GM21737 (cell line): ENCODE data around the gene BCAN.

Source experiments
- ATAC-seq: cut with Tn5 transposase; IDR thresholded peaks from one replicate; pipeline ENCODE4 v1.9.1; 2021; ENCODE audit warnings: mild to moderate bottlenecking, moderate library complexity; ENCODE audit not compliant: unreplicated experiment

BCAN gene

GRCh38 chr1:156643049-156643777 lies 1.3 kb downstream of the BCAN start:
- no peak for ATAC-seq

GRCh38 chr1:156643778-156644092 lies 1.8 kb downstream of the BCAN start:
- ATAC-seq: peak; percentile 50

- ATAC-seq: no peak
Observed at GRCh38 chr1:156644146-156644545, 2.2 kb downstream of the BCAN start.

DNA sequence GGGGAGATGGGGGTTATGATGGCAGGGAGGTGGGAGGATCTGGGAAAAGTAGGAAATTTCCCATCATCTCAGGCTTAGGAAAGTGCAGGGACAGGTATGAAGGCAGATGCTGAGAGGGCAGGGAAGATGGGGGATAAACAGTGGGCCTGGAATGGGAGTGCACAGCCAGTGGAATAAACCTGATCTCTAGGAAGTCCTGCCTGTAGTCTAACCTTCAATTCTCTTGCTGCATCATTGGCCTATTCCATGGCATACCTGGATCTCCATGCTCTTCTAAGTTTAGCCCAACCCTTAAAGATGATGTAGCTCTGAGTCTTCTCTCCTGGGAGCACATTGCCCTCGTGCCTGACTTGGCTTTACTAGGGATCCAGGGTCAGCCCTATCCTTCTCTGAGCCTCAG lies 2.7 kb downstream of the BCAN start:
- ATAC-seq: no peak

DNA sequence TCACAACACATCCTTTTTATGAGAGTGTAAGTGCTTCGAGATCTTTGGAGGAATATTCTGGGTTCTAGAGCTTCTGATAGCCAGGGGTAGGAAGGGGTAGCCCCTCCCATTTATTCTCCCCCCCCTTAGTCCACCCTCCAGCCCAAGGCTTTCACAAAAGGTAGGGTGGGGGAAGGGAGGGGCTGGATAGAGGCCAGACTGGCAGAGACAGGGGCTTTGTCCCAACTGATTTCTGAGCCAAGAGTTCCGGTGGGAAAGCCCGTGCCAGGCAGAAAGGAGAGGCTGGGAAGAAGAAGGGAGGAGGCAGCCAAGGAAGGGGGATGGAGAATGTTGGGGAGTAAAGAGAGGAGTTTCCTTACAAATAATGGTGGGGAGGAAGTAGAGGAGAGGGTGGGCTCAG lies 3.1 kb downstream of the BCAN start:
- ATAC-seq: no peak

DNA sequence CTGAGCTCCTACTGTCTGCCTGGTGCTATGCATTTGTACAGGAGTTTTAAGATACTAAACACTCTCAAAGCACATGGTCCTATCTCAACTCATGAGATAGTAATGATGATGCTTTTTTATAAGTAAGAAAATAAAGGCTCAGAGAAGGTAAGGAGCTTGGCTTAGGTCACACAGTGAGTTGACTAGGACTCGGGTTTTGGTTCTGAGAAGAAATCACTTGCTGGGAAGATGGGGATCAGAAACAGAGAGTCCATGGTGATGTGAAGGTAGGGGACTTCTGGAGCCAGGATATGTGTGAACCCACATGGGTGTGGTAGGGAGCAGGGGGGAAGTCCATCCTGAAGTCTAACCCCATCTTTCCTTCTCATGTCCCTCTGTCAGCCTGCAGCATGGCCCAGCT lies 3.7 kb downstream of the BCAN start:
- no peak for ATAC-seq

DNA sequence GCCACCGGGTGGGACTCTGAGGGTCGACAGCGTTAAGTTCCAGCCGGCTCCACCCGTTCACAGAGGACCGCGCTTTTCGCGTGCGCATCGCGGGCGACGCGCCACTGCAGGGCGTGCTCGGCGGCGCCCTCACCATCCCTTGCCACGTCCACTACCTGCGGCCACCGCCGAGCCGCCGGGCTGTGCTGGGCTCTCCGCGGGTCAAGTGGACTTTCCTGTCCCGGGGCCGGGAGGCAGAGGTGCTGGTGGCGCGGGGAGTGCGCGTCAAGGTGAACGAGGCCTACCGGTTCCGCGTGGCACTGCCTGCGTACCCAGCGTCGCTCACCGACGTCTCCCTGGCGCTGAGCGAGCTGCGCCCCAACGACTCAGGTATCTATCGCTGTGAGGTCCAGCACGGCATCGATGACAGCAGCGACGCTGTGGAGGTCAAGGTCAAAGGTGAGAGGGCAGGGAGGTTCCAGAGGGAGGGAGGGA lies 4.9 kb downstream of the BCAN start:
- no peak for ATAC-seq

DNA sequence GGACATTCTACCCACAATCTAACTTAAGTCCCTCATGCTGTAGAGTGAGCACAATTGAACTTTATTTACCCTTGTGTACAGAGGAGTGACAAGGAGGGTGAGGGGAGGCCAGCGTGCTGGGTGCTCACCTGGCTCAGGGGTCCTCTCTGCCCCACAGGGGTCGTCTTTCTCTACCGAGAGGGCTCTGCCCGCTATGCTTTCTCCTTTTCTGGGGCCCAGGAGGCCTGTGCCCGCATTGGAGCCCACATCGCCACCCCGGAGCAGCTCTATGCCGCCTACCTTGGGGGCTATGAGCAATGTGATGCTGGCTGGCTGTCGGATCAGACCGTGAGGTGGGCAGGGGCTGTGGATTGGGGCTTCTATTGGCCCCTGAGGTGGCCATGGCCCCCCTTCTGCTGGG lies 5.4 kb downstream of the BCAN start:
- no peak for ATAC-seq

DNA sequence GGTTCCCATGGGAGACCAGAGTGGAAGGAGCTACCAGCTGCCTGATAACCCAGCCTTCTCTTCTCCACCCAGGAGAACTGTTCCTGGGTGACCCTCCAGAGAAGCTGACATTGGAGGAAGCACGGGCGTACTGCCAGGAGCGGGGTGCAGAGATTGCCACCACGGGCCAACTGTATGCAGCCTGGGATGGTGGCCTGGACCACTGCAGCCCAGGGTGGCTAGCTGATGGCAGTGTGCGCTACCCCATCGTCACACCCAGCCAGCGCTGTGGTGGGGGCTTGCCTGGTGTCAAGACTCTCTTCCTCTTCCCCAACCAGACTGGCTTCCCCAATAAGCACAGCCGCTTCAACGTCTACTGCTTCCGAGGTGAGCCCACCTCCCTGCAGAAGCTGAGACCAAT lies 6.6 kb downstream of the BCAN start:
- no peak for ATAC-seq

DNA sequence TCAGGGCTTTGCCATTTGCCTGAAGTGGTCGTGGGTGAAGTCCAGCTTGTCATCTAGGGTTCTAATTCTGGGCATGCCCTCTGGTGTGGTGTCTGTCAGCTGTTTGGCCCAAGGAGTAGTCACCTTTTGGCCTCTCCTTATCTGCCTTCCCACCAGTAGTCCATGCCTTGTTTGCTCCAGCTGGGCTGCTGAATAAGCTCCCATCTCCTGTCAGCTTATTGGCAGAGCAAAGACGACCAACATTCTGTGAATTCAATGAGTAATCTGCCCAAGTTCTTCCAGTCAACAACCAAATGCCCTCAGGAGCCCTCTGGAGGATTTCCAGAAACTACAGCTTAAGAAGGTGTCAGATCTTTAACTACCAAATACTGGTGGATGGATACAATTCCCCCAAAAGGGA lies 7.0 kb downstream of the BCAN start:
- ATAC-seq: no peak

GRCh38 chr1:156652131-156652991 lies 10.4 kb downstream of the BCAN start:
- ATAC-seq: no peak

DNA sequence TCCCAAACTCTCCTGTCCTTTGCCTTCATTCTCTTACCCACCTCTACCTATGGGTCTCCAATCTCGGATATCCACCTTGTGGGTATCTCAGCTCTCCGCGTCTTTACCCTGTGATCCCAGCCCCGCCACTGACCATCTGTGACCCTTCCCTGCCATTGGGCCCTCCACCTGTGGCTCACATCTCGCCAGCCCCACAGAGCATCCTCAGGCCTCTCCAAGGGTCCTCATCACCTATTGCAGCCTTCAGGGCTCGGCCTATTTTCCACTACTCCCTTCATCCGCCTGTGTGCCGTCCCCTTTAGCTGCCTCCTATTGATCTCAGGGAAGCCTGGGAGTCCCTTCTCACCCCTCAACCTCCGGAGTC lies 11.1 kb downstream of the BCAN start:
- ATAC-seq: no peak

DNA sequence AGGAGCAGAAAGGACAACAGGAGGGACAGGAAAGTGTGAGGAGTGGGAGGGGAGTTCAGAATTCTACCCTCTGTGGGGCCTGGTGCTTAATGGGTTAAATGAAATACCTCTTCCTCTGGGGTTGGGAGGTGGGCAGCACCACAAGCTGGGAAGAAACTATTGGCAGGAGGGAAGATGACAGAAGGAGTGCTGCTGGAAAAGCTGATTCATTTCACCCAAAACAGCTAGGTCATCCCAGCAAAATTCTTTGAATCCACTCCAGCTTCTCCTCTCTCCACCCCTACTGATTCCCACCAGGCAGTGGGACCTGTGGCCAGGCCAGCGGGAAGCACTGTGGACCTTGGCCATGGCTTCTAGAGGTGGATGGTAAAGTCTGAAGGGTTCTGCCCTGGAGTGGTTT lies 12.8 kb downstream of the BCAN start:
- ATAC-seq: no peak

GRCh38 chr1:156655151-156655903 lies 13.4 kb downstream of the BCAN start:
- no peak for ATAC-seq

DNA sequence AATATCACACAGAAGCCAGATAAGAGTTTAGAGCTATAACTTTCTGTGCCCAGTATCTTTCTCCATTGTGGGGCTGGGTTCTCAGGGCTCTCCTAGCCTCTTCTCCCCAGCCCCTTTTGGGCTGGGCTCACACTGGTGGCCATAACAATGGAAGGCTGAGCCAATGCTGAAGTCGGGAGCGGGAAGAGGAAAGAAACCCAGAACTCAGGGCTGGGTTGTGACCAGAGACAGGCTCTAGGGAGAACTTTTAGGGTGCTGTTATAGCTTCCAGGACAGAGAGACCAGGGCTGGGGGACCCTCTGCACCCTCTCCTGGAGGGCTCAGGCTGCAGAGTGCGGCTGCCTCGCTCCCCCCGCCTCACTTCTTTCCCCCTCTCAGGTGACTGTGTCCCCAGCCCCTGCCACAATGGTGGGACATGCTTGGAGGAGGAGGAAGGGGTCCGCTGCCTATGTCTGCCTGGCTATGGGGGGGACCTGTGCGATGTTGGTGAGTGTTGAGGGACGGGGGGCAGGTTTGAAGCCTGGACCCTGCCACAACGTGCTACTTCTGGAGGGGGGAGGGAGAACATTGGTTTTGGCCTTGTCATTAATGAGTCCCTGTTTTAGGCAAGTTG lies 14.1 kb downstream of the BCAN start:
- ATAC-seq: no peak

GRCh38 chr1:156656806-156657740 lies 15.2 kb downstream of the BCAN start:
- ATAC-seq: no peak

GRCh38 chr1:156657741-156658319 lies 15.9 kb downstream of the BCAN start:
- no peak for ATAC-seq

- ATAC-seq: no peak
Observed at GRCh38 chr1:156658496-156658895, 16.6 kb downstream of the BCAN start.

GRCh38 chr1:156658945-156659574 lies 17.1 kb downstream of the BCAN start:
- ATAC-seq: no peak

GRCh38 chr1:156659661-156659987 lies 17.7 kb downstream of the BCAN start:
- ATAC-seq: no peak
